B cell (primary cell): Measurements from ENCODE around the gene FUT3. TPM values are rescaled to one million over a fixed set of nuclear protein-coding genes. Genes with fewer than 3 reads are reported as not detected.
"Not testable (repeated sequence)": the region's sequence is repeated elsewhere in the genome, so short reads cannot be mapped to it uniquely, and the experiment has no call there.

ENCODE experiments used
- ATAC-seq: fragments of 200-7000 bp; cut with Tn5 transposase; one replicate; pipeline ENCODE4 v1.10.0; 2021; ENCODE audit warnings: low read depth, mild to moderate bottlenecking, moderate number of reproducible peaks, moderate library complexity
- CTCF ChIA-PET: fragments of 350-600 bp; sonication (Branson Sonifier 250); formaldehyde crosslinking; loops from one replicate; lab custom pipeline; 2021; ENCODE audit warnings: antibody characterized with exemption, inconsistent platforms; lab: Charles Lee
- POLR2A ChIA-PET: fragments of 350-600 bp; sonication (Branson Sonifier 250); formaldehyde crosslinking; loops from one replicate; lab custom pipeline; 2021; ENCODE audit warnings: antibody characterized with exemption; lab: Charles Lee
- DNase-seq: peaks from one replicate; pipeline ENCODE4 v3.0.0; 2013
- H2AFZ ChIP-seq: 2 replicates; pipeline ENCODE4 v1.6.1; 2012; ENCODE audit warnings: mild to moderate bottlenecking, low read depth, low read length; ENCODE audit not compliant: insufficient read depth, poor library complexity, severe bottlenecking
- H3K27ac ChIP-seq, 2 donors: 1 replicate in 1 of 2; 2 replicates in 1 of 2; pipeline ENCODE4 v1.5.1; 2012 to 2013; ENCODE audit warnings: low read length in 2 of 2, mild to moderate bottlenecking in 2 of 2, moderate library complexity in 1 of 2
- H3K27me3 ChIP-seq, 4 experiments: fragments of 200-600 bp in 1 of 4; sonication (generic) in 1 of 4; replicated peaks in 1 of 4; 1 replicate in 2 of 4; 2 replicates in 2 of 4; pipeline versions ENCODE4 v1.6.1 to v1.7.0; 2013 to 2016; ENCODE audit warnings: low read length in 3 of 4, mild to moderate bottlenecking in 2 of 4, mixed read lengths in 1 of 4, moderate library complexity in 1 of 4; ENCODE audit not compliant: insufficient read depth in 4 of 4, control insufficient read depth in 3 of 4; ENCODE audit errors: control extremely low read depth in 1 of 4
- H3K36me3 ChIP-seq, 2 experiments: replicated peaks in 1 of 2; 1 replicate in 1 of 2; 2 replicates in 1 of 2; pipeline versions ENCODE4 v1.6.1 to v1.7.1; 2013; ENCODE audit warnings: low read length in 1 of 2; ENCODE audit not compliant: insufficient read depth in 2 of 2, control insufficient read depth in 1 of 2; ENCODE audit errors: control extremely low read depth in 1 of 2, extremely low read depth in 1 of 2
- H3K4me1 ChIP-seq, 2 donors: fragments of 200-600 bp in 1 of 2; sonication (generic) in 1 of 2; 1 replicate in 1 of 2; 2 replicates in 1 of 2; pipeline versions ENCODE4 v1.5.1 to v1.6.1; 2013 to 2017; ENCODE audit warnings: low read length in 2 of 2; ENCODE audit not compliant: control insufficient read depth in 2 of 2, insufficient read depth in 2 of 2
- H3K4me2 ChIP-seq: replicated peaks from 2 replicates; pipeline ENCODE3; 2012; ENCODE audit warnings: mild to moderate bottlenecking, low read depth, low read length; ENCODE audit not compliant: poor library complexity, severe bottlenecking
- H3K4me3 ChIP-seq, 5 experiments: fragments of 200-600 bp in 1 of 5; sonication (generic) in 1 of 5; 1 replicate in 3 of 5; 2 replicates in 2 of 5; pipeline versions ENCODE4 v1.5.1 to v1.7.0; 2011 to 2016; ENCODE audit warnings: low read length in 4 of 5, mild to moderate bottlenecking in 4 of 5, low read depth in 2 of 5, control low read depth in 1 of 5, moderate library complexity in 1 of 5; ENCODE audit not compliant: insufficient read depth in 1 of 5; ENCODE audit errors: control extremely low read depth in 1 of 5, extremely low read depth in 1 of 5
- H3K79me2 ChIP-seq: fragments of 200-600 bp; sonication (generic); one replicate; pipeline ENCODE4 v1.6.0; 2016; ENCODE audit warnings: low read length; ENCODE audit not compliant: control insufficient read depth, insufficient read depth
- H3K9ac ChIP-seq: fragments of 200-600 bp; sonication (generic); 2 replicates; pipeline ENCODE4 v1.6.1; 2017; ENCODE audit warnings: mild to moderate bottlenecking, low read length, moderate library complexity
- H3K9me3 ChIP-seq, 3 donors: one replicate each; pipeline versions ENCODE4 v1.6.1 to v1.7.1; 2013; ENCODE audit warnings: low read length in 2 of 3; ENCODE audit not compliant: control insufficient read depth in 2 of 3, insufficient read depth in 1 of 3; ENCODE audit errors: control extremely low read depth in 1 of 3
- H4K20me1 ChIP-seq: 2 replicates; pipeline ENCODE4 v1.6.0; 2012; ENCODE audit warnings: mild to moderate bottlenecking, low read length; ENCODE audit not compliant: insufficient read depth, control insufficient read depth, poor library complexity, severe bottlenecking
- H3K27ac Mint-ChIP-seq: one replicate; pipeline ENCODE4 v1.8.0; 2021; ENCODE audit warnings: mixed read lengths
- H3K27me3 Mint-ChIP-seq: one replicate; pipeline ENCODE4 v1.8.0; 2021; ENCODE audit warnings: mixed read lengths
- H3K4me1 Mint-ChIP-seq: one replicate; pipeline ENCODE4 v1.8.0; 2021; ENCODE audit warnings: mixed read lengths
- H3K4me3 Mint-ChIP-seq: one replicate; pipeline ENCODE4 v1.8.0; 2021; ENCODE audit warnings: mixed read lengths
- H3K9me3 Mint-ChIP-seq: one replicate; pipeline ENCODE4 v1.8.0; 2022; ENCODE audit warnings: mixed read lengths; ENCODE audit not compliant: insufficient read depth
- CTCF ChIP-seq: fragments of 200-600 bp; IDR thresholded peaks from one replicate; pipeline ENCODE4 v1.8.0; 2022; ENCODE audit warnings: antibody characterized with exemption, mild to moderate bottlenecking
- EZH2 ChIP-seq: IDR thresholded peaks from 2 replicates; pipeline ENCODE4 v1.6.1; 2012; ENCODE audit warnings: borderline replicate concordance, low read depth, mild to moderate bottlenecking, moderate library complexity, low read length; ENCODE audit not compliant: insufficient read depth, poor library complexity, severe bottlenecking
- WGBS: methylation state at CpG from one replicate; pipeline ENCODE4 v1.1.5; 2013; ENCODE audit warnings: missing lambda C conversion rate; ENCODE audit not compliant: insufficient coverage; 5-methylcytosine and 5-hydroxymethylcytosine counted together
- intact Hi-C: fragments of 100-400 bp; cut with micrococcal nuclease; formaldehyde crosslinking; loops from one replicate; pipeline ENCODE4 v1.10.0; 2022
- polyA plus RNA-seq: library from polyadenylated mRNA; depleted of rRNA; stranded (reverse); fragments of >200 nt; gene quantifications from 2 replicates; pipeline ENCODE4 v1.2.3, GENCODE V29; 2012
- total RNA-seq, 2 donors: library from RNA; stranded (reverse); fragments of 120-200 nt in 1 of 2; gene quantifications; 1 replicate in 1 of 2; 2 replicates in 1 of 2; pipeline versions ENCODE4 v1.2.3 to v1.2.4, GENCODE V29; 2013 to 2022

Gene FUT3
- total and polyA plus RNA-seq, 2 donors (not counting 1 experiment from before 2014, with no cell fraction given): not detected

- Mint-ChIP-seq H3K9me3 (no peaks in the 10 kb centered on the region), H3K27ac (no peak overlapping the region), H3K27me3 (peaks cover 7% of the 10 kb centered on the region), H3K4me3 (no peak overlapping the region), H3K4me1 (no peaks in the 10 kb centered on the region)
- H3K4me2 ChIP-seq: no peak overlapping the region
- H3K36me3 ChIP-seq: no peaks in the 10 kb centered on the region
- ChIA-PET POLR2A (no interaction called here), CTCF (no interaction called here)
- ATAC-seq (no peak), DNase-seq (no peak)
- H2AFZ ChIP-seq: no peak overlapping the region
- no peaks in the 10 kb centered on the region for H4K20me1 ChIP-seq
- H3K27ac ChIP-seq: no peak overlapping the region
- TF ChIP-seq CTCF (no peak), EZH2 (no peak)
- no peaks in the 10 kb centered on the region for H3K79me2 ChIP-seq
- 41% methylated on average over 4 of the region's 5 CpGs for WGBS
- H3K9me3 ChIP-seq: no peaks in the 10 kb centered on the region
- intact Hi-C loops: no loop called here
- H3K4me3 ChIP-seq: no peak overlapping the region
- no peak overlapping the region for H3K9ac ChIP-seq
- H3K4me1 ChIP-seq: no peaks in the 10 kb centered on the region
- H3K27me3 ChIP-seq: no peaks in the 10 kb centered on the region
Measured at GRCh38 chr19:5850743-5851293, 431 bp downstream of the FUT3 start.

GRCh38 chr19:5850189-5850588 is 1.1 kb downstream of the FUT3 start:
- no peak overlapping the region for H3K9ac ChIP-seq
- no peaks in the 10 kb centered on the region for H4K20me1 ChIP-seq
- Mint-ChIP-seq H3K27ac (no peak overlapping the region), H3K4me3 (no peak overlapping the region), H3K9me3 (no peaks in the 10 kb centered on the region), H3K27me3 (peaks cover 7% of the 10 kb centered on the region), H3K4me1 (no peaks in the 10 kb centered on the region)
- no peak for ATAC-seq
- no peak overlapping the region for H3K4me2 ChIP-seq
- H3K4me3 ChIP-seq: no peak overlapping the region
- ChIA-PET CTCF (no interaction called here), POLR2A (no interaction called here)
- TF ChIP-seq CTCF: no peak
- TF ChIP-seq EZH2: no peak
- no peaks in the 10 kb centered on the region for H3K4me1 ChIP-seq
- H2AFZ ChIP-seq: no peak overlapping the region
- H3K27ac ChIP-seq: no peak overlapping the region
- intact Hi-C loops: no loop called here
- DNase-seq: no peak
- H3K27me3 ChIP-seq: no peaks in the 10 kb centered on the region
- H3K79me2 ChIP-seq: no peaks in the 10 kb centered on the region
- H3K9me3 ChIP-seq: no peaks in the 10 kb centered on the region
- WGBS: 90% methylated on average over 4 of the region's 6 CpGs
- no peaks in the 10 kb centered on the region for H3K36me3 ChIP-seq

- H3K4me3 ChIP-seq, H3K27me3 ChIP-seq, H3K4me1 Mint-ChIP-seq, ATAC-seq, H3K9me3 Mint-ChIP-seq, H3K79me2 ChIP-seq, H3K27me3 Mint-ChIP-seq, H3K36me3 ChIP-seq, intact Hi-C loops, H4K20me1 ChIP-seq, DNase-seq, H3K4me3 Mint-ChIP-seq, H2AFZ ChIP-seq, CTCF ChIA-PET, H3K4me2 ChIP-seq, H3K27ac ChIP-seq, H3K4me1 ChIP-seq, H3K9me3 ChIP-seq, H3K27ac Mint-ChIP-seq, POLR2A ChIA-PET, H3K9ac ChIP-seq: not testable (repeated sequence)
- 89% methylated on average over 5 of the region's 5 CpGs for WGBS
Measured at GRCh38 chr19:5848621-5849020, 2.6 kb downstream of the FUT3 start.
